ENCODE measurements around the gene ROGDI. TPM values are rescaled to one million over a fixed set of nuclear protein-coding genes. Genes with fewer than 3 reads are reported as not detected.

Gene ROGDI
- total and polyA plus RNA-seq, 9 of the 15 experiments (the other 6 are each of a cell fraction or from before 2014, with no cell fraction given), result 0.97 to 37.3 (median 16.5) TPM

DNA sequence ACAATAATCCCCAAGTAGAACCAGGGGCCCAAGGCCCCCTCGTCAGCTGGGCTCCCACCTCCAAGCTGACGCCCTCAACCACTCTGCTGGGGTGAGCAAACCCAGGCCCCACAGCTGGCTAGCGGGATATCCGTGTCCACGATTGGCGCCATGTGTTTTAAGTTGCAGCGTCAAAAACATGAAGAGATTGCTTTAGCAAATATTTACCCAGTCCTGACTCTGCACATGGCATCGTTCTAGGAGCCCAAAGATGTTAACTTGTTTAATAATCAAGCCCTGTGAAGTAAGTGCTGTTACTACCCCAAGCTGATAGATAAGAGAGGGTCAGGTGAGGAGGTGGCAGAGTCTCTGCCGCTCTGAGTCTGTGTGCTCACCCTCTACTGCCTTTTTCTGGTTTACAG, 13.9 kb downstream of the ROGDI start (continued):
- no peak for TF ChIP-seq CTCF (IDR thresholded peaks at IDR 0.05 in 2 of 3, conservative IDR thresholded peaks at IDR 0.05 in 1 of 3; ENCODE audit: insufficient read depth in 2 of 3, low read depth in 1 of 3, low read length in 3 of 3)
- TF ChIP-seq, protein P1, sequence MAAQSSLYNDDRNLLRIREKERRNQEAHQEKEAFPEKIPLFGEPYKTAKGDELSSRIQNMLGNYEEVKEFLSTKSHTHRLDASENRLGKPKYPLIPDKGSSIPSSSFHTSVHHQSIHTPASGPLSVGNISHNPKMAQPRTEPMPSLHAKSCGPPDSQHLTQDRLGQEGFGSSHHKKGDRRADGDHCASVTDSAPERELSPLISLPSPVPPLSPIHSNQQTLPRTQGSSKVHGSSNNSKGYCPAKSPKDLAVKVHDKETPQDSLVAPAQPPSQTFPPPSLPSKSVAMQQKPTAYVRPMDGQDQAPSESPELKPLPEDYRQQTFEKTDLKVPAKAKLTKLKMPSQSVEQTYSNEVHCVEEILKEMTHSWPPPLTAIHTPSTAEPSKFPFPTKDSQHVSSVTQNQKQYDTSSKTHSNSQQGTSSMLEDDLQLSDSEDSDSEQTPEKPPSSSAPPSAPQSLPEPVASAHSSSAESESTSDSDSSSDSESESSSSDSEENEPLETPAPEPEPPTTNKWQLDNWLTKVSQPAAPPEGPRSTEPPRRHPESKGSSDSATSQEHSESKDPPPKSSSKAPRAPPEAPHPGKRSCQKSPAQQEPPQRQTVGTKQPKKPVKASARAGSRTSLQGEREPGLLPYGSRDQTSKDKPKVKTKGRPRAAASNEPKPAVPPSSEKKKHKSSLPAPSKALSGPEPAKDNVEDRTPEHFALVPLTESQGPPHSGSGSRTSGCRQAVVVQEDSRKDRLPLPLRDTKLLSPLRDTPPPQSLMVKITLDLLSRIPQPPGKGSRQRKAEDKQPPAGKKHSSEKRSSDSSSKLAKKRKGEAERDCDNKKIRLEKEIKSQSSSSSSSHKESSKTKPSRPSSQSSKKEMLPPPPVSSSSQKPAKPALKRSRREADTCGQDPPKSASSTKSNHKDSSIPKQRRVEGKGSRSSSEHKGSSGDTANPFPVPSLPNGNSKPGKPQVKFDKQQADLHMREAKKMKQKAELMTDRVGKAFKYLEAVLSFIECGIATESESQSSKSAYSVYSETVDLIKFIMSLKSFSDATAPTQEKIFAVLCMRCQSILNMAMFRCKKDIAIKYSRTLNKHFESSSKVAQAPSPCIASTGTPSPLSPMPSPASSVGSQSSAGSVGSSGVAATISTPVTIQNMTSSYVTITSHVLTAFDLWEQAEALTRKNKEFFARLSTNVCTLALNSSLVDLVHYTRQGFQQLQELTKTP (IDR thresholded peaks at IDR 0.05; ENCODE audit: low read depth in 1 of 2, partially characterized antibody in 2 of 2), result no peak
- no peak for TF ChIP-seq ZNF778 (CRISPR knock-in tag; IDR thresholded peaks at IDR 0.05)
- TF ChIP-seq GABPB2 (CRISPR knock-in tag; conservative IDR thresholded peaks at IDR 0.05), result no peak
- TF ChIP-seq ZNF717 (CRISPR knock-in tag; IDR thresholded peaks at IDR 0.05), result no peak
- TF ChIP-seq BCL6 (CRISPR knock-in tag; IDR thresholded peaks at IDR 0.05), result no peak
- TF ChIP-seq CBX1 (IDR thresholded peaks at IDR 0.05; ENCODE audit: low read depth), result no peak

All from K562 (cell line).